MM.1S (cell line): Measurements from ENCODE around the gene RFK.
"Not testable (repeated sequence)": the region's sequence is repeated elsewhere in the genome, so short reads cannot be mapped to it uniquely, and the experiment has no call there.

Experiments
- DNase-seq: peaks from one replicate; pipeline ENCODE4 v3.0.0-alpha.2; 2015
- H2AFZ ChIP-seq: fragments of 300-600 bp; sonication (generic); 2 replicates; pipeline ENCODE4 v1.6.0; 2016; ENCODE audit warnings: antibody characterized with exemption, low read length
- H3F3A ChIP-seq: fragments of 300-600 bp; sonication (generic); 2 replicates; pipeline ENCODE4 v1.6.1; 2016; ENCODE audit warnings: mild to moderate bottlenecking, antibody characterized with exemption, low read length, moderate library complexity, mixed read lengths; ENCODE audit not compliant: insufficient read depth
- H3K27ac ChIP-seq: fragments of 300-600 bp; sonication (generic); 2 replicates; pipeline ENCODE4 v1.5.1; 2016; ENCODE audit warnings: mild to moderate bottlenecking, low read length
- H3K27me3 ChIP-seq: fragments of 300-600 bp; sonication (generic); replicated peaks from 2 replicates; pipeline ENCODE4 v1.6.0; 2016; ENCODE audit warnings: low read length; ENCODE audit not compliant: insufficient read depth
- H3K36me3 ChIP-seq: fragments of 300-600 bp; sonication (generic); replicated peaks from 2 replicates; pipeline ENCODE4 v1.6.1; 2016; ENCODE audit warnings: mild to moderate bottlenecking, low read length, mixed read lengths; ENCODE audit not compliant: insufficient read depth
- H3K4me1 ChIP-seq: fragments of 300-600 bp; sonication (generic); 2 replicates; pipeline ENCODE4 v1.6.1; 2016; ENCODE audit warnings: low read length, mixed read lengths
- H3K4me2 ChIP-seq: fragments of 300-600 bp; sonication (generic); 2 replicates; pipeline ENCODE4 v1.6.0; 2016; ENCODE audit warnings: low read depth, low read length
- H3K4me3 ChIP-seq: fragments of 300-600 bp; sonication (generic); 2 replicates; pipeline ENCODE4 v1.5.1; 2016; ENCODE audit warnings: low read length, mixed read lengths
- H3K79me2 ChIP-seq: fragments of 300-600 bp; sonication (generic); 2 replicates; pipeline ENCODE4 v1.6.1; 2016; ENCODE audit warnings: mixed run types, low read length, mixed read lengths
- H3K9ac ChIP-seq: fragments of 300-600 bp; sonication (generic); 2 replicates; pipeline ENCODE4 v1.6.1; 2016; ENCODE audit warnings: low read length, mixed read lengths
- H3K9me2 ChIP-seq: fragments of 300-600 bp; sonication (generic); replicated peaks from 2 replicates; pipeline ENCODE4 v1.6.1; 2016; ENCODE audit warnings: mild to moderate bottlenecking, low read length, mixed read lengths; ENCODE audit not compliant: insufficient read depth
- H3K9me3 ChIP-seq: fragments of 300-600 bp; sonication (generic); replicated peaks from 2 replicates; pipeline ENCODE4 v1.6.1; 2016; ENCODE audit warnings: mild to moderate bottlenecking, low read length, mixed read lengths; ENCODE audit not compliant: insufficient read depth
- H4K20me1 ChIP-seq: fragments of 300-600 bp; sonication (generic); 2 replicates; pipeline ENCODE4 v1.6.1; 2016; ENCODE audit warnings: mild to moderate bottlenecking, low read length, moderate library complexity, mixed read lengths; ENCODE audit not compliant: insufficient read depth
- EZH2 ChIP-seq: fragments of 300-600 bp; sonication (generic); optimal IDR thresholded peaks from 2 replicates; pipeline ENCODE3; 2017; ENCODE audit warnings: low read depth, mild to moderate bottlenecking, antibody characterized with exemption, low read length, mixed read lengths
- EZH2phosphoT487 ChIP-seq: fragments of 300-600 bp; sonication (generic); IDR thresholded peaks from 2 replicates; pipeline ENCODE4 v1.6.1; 2018; ENCODE audit warnings: antibody characterized with exemption, low read length
- TF ChIP-seq, protein P1 (sequence below): fragments of 300-600 bp; sonication (generic); IDR thresholded peaks from 2 replicates; pipeline ENCODE4 v1.5.1; 2016; ENCODE audit warnings: antibody characterized with exemption, low read length, mixed read lengths

Gene RFK

DNA sequence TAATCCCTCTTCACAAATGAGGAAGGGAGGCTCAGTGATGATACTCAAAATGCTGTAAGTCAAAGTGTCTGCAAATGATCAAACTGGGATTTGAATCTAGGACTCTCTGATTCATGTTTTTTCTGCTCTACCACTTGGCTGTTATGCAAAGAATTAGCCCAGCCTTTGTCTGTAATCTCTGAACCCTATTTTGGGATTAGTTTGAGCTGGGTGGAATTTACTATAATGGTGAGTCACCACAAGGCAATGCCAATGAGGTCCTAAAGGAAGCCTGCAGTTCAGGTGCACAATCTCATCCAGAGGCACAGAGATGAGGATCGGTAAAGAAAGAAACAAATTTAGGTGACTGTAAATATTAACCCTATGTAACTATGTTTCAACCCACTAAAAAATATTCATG lies 29.2 kb downstream of the RFK start:
- no peak overlapping the region for H2AFZ ChIP-seq
- H3F3A ChIP-seq = no peaks in the 10 kb centered on the region
- no peak overlapping the region for H3K27ac ChIP-seq
- no peaks in the 10 kb centered on the region for H3K9me3 ChIP-seq
- no peak overlapping the region for H3K4me3 ChIP-seq
- H3K9ac ChIP-seq = no peak overlapping the region
- no peak overlapping the region for H3K4me2 ChIP-seq
- no peaks in the 10 kb centered on the region for H3K27me3 ChIP-seq
- no peaks in the 10 kb centered on the region for H4K20me1 ChIP-seq
- H3K79me2 ChIP-seq = no peaks in the 10 kb centered on the region
- H3K9me2 ChIP-seq = no peaks in the 10 kb centered on the region
- H3K36me3 ChIP-seq = no peaks in the 10 kb centered on the region
- no peaks in the 10 kb centered on the region for H3K4me1 ChIP-seq
- no peak for DNase-seq
- TF ChIP-seq, protein P1, sequence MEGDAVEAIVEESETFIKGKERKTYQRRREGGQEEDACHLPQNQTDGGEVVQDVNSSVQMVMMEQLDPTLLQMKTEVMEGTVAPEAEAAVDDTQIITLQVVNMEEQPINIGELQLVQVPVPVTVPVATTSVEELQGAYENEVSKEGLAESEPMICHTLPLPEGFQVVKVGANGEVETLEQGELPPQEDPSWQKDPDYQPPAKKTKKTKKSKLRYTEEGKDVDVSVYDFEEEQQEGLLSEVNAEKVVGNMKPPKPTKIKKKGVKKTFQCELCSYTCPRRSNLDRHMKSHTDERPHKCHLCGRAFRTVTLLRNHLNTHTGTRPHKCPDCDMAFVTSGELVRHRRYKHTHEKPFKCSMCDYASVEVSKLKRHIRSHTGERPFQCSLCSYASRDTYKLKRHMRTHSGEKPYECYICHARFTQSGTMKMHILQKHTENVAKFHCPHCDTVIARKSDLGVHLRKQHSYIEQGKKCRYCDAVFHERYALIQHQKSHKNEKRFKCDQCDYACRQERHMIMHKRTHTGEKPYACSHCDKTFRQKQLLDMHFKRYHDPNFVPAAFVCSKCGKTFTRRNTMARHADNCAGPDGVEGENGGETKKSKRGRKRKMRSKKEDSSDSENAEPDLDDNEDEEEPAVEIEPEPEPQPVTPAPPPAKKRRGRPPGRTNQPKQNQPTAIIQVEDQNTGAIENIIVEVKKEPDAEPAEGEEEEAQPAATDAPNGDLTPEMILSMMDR = no peak
- TF ChIP-seq EZH2phosphoT487 = no peak
- TF ChIP-seq EZH2 = no peak

DNA sequence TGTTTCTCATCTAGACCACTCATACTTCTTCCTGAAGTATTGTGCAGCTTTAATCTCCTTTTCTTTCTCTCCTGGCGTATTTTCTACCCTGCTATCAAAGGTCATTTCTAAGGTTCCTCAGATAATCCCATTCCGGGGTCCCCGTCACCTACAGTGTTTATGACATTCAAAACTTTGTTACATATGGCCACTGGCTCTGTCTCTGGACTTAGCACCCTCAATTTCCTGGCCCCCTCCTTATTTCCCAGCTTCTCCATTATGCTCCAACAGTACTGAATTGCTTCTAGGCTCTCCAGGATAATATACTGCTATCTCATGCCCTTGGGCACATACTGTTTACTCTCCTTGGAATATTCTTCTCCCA lies 31.2 kb downstream of the RFK start:
- no peaks in the 10 kb centered on the region for H4K20me1 ChIP-seq
- no peak overlapping the region for H3K27ac ChIP-seq
- DNase-seq = no peak
- no peak overlapping the region for H3K9ac ChIP-seq
- H3F3A ChIP-seq = no peaks in the 10 kb centered on the region
- no peaks in the 10 kb centered on the region for H3K9me2 ChIP-seq
- no peak overlapping the region for H3K4me2 ChIP-seq
- TF ChIP-seq EZH2 (no peak), EZH2phosphoT487 (no peak)
- TF ChIP-seq, protein P1 = no peak
- no peak overlapping the region for H3K4me3 ChIP-seq
- H3K79me2 ChIP-seq = no peaks in the 10 kb centered on the region
- H3K4me1 ChIP-seq = no peaks in the 10 kb centered on the region
- H2AFZ ChIP-seq = no peak overlapping the region
- no peaks in the 10 kb centered on the region for H3K27me3 ChIP-seq
- no peaks in the 10 kb centered on the region for H3K9me3 ChIP-seq
- H3K36me3 ChIP-seq = no peaks in the 10 kb centered on the region

DNA sequence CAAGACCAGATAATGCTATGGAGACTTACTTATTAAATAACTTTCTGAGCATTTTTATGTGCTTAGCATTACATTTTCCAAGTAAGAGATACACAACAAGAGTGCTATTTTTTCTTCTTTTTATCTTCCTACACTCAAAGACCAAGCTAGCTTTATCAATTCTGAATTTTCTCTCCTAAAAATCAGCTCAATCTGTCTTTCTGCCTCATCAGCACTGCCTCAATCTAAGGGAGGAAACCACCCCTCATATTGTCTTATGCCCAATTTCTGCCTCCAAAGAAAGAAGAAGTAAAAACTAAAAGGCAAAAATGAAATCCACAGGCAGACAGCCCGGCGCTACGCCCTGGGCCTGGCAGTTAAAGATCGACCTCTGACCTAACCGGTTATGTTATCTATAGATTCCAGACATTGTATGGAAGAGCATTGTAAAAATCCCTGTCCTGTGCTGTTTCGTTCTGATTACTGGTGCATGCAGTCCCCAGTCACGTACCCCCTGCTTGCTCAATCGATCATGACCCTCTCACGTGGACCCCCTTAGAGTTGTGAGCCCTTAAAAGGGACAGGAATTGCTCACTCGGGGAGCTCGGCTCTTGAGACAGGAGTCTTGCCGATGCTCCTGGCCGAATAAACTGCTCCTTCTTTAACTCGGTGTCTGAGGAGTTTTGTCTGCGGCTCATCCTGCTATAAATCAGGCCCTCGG lies 31.7 kb downstream of the RFK start:
- not testable (repeated sequence) for H3K9ac ChIP-seq, H3K4me3 ChIP-seq, H4K20me1 ChIP-seq, H3K27ac ChIP-seq, H3K27me3 ChIP-seq, DNase-seq, H3K9me2 ChIP-seq, H3F3A ChIP-seq, H2AFZ ChIP-seq, H3K36me3 ChIP-seq, H3K9me3 ChIP-seq, H3K79me2 ChIP-seq, H3K4me1 ChIP-seq, H3K4me2 ChIP-seq

DNA sequence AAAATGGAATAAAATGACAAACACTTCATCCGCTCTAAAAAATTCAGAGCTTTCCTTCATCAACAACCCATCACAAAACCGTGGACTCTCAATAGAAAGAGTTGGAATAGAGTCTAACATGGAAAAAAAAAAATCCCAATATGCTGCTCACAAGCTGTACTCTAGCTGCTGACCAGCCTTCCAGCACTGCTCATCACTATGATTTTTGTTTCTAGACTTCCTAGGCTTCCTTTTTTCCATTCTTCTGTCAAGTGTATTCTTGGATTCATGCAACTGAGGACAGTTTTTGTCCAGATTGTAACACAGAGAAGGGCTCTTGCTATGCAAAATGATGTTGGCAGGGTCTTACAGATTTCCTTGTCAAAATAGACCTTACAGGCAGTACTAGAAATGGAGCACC lies 34.5 kb downstream of the RFK start:
- H3K9me3 ChIP-seq = no peaks in the 10 kb centered on the region
- H2AFZ ChIP-seq = no peak overlapping the region
- no peaks in the 10 kb centered on the region for H3K79me2 ChIP-seq
- no peaks in the 10 kb centered on the region for H3F3A ChIP-seq
- H3K4me3 ChIP-seq = no peak overlapping the region
- H4K20me1 ChIP-seq = no peaks in the 10 kb centered on the region
- no peak overlapping the region for H3K4me2 ChIP-seq
- H3K9me2 ChIP-seq = no peaks in the 10 kb centered on the region
- no peaks in the 10 kb centered on the region for H3K27me3 ChIP-seq
- no peaks in the 10 kb centered on the region for H3K36me3 ChIP-seq
- no peak overlapping the region for H3K9ac ChIP-seq
- H3K4me1 ChIP-seq = no peaks in the 10 kb centered on the region
- H3K27ac ChIP-seq = no peak overlapping the region
- TF ChIP-seq EZH2phosphoT487 (no peak), EZH2 (no peak)
- no peak for DNase-seq
